ENCODE data around the gene ZP1. TPM values are rescaled to one million over a fixed set of nuclear protein-coding genes. Genes with fewer than 3 reads are reported as not detected.

Gene ZP1
- total RNA-seq, 1 experiment from 2014 or later, result not detected

DNA sequence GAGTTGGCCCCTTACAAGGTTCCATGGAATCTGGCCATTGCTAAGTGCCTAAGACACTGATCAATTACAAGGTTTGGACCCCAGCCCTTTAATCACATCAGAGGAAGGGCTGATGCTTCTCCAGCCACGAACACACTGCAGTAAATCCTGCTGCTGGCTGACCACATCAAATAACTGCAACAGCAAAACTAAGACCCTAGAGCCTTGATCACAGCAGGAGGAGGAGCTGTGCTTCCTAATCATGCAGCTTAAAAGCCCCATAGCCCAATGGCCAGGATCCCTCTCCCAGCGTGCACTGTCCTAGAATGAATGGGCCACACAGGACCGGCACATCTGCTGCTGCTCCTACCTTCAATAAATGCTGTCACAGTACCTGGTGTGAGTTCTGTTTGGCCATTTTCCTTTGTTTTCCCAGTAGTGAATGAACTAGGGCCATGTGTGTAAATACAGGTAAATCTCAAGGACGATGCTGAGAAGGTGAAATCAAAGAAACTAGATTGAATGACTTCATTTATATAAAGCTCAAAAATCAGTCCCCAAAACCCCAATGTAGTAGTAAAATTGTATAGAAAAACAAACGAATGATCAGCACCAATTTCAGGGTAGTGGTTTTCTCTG is 12.7 kb downstream of the ZP1 start:
- DNase-seq (ENCODE audit: low spot score), result no peak
- ChIA-PET CTCF (no interaction called here), POLR2A (ENCODE audit: low non-redundant PET) (no interaction called here)
- no peak overlapping the region for H3K4me3 ChIP-seq (ENCODE audit: low read depth, low read length, poor library complexity, severe bottlenecking)
- H3K27me3 ChIP-seq (replicated peaks; ENCODE audit: insufficient read depth, low read depth, low read length, poor library complexity), result no peaks in the 10 kb centered on the region
- TF ChIP-seq, protein P1, sequence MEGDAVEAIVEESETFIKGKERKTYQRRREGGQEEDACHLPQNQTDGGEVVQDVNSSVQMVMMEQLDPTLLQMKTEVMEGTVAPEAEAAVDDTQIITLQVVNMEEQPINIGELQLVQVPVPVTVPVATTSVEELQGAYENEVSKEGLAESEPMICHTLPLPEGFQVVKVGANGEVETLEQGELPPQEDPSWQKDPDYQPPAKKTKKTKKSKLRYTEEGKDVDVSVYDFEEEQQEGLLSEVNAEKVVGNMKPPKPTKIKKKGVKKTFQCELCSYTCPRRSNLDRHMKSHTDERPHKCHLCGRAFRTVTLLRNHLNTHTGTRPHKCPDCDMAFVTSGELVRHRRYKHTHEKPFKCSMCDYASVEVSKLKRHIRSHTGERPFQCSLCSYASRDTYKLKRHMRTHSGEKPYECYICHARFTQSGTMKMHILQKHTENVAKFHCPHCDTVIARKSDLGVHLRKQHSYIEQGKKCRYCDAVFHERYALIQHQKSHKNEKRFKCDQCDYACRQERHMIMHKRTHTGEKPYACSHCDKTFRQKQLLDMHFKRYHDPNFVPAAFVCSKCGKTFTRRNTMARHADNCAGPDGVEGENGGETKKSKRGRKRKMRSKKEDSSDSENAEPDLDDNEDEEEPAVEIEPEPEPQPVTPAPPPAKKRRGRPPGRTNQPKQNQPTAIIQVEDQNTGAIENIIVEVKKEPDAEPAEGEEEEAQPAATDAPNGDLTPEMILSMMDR (conservative IDR thresholded peaks at IDR 0.05; ENCODE audit: low read depth, low read length), result no peak
- no peak for TF ChIP-seq EZH2 (IDR thresholded peaks at IDR 0.05; ENCODE audit: borderline replicate concordance, low read depth, low read length, poor library complexity, severe bottlenecking)
- no TSS peak for BruUV-seq (replicated peaks)
- no peaks in the 10 kb centered on the region for H3K36me3 ChIP-seq (ENCODE audit: insufficient read depth, low read length, poor library complexity, severe bottlenecking)
- H3K27ac ChIP-seq (ENCODE audit: low read depth, low read length, poor library complexity, severe bottlenecking), result no peak overlapping the region
- H3K4me1 ChIP-seq (ENCODE audit: insufficient read depth, low read length, poor library complexity, severe bottlenecking), result no peaks in the 10 kb centered on the region
- no peaks in the 10 kb centered on the region for H3K9me3 ChIP-seq (ENCODE audit: low read depth, low read length, poor library complexity, severe bottlenecking)
- intact Hi-C loops (cut with micrococcal nuclease; ENCODE audit: unreplicated experiment), result no loop called here

DNA sequence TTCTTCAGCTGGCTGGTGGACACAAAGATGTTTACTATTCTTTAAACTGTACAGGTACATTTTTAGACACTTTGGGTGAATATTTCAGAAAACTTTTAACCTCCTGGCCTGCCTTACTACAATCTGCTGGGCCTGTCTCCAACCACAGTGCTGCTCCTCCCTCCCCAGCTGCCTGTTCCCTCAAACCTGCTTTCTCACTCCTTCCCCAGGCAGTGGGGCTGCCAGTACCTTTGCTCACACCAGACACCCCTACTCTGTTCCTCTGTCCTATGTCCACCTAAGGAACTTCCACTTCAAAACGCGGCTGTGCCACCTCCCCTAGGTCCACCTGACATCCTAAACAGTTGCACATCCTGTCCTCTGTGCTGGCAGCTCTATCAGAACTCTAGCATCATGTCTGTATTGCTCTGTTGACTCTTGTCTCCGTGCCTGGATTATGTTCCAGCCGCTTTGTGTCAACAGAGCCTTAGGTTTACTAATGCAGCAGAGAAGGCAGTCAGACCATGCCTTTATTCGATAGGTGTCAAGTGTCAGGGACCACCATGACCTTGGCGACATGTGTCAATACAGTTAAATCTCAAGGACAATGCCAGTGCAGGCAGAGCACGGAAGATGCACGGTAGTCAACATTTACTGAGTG is 13.4 kb downstream of the ZP1 start:
- DNase-seq (ENCODE audit: low spot score), result no peak
- BruUV-seq (replicated peaks), result no TSS peak
- CTCF ChIA-PET, result no interaction called here
- H3K4me1 ChIP-seq (ENCODE audit: insufficient read depth, low read length, poor library complexity, severe bottlenecking), result no peaks in the 10 kb centered on the region
- H3K4me3 ChIP-seq (ENCODE audit: low read depth, low read length, poor library complexity, severe bottlenecking), result no peak overlapping the region
- H3K36me3 ChIP-seq (ENCODE audit: insufficient read depth, low read length, poor library complexity, severe bottlenecking), result no peaks in the 10 kb centered on the region
- POLR2A ChIA-PET (ENCODE audit: low non-redundant PET), result no interaction called here
- no peaks in the 10 kb centered on the region for H3K9me3 ChIP-seq (ENCODE audit: low read depth, low read length, poor library complexity, severe bottlenecking)
- H3K27ac ChIP-seq (ENCODE audit: low read depth, low read length, poor library complexity, severe bottlenecking), result no peak overlapping the region
- intact Hi-C loops (cut with micrococcal nuclease; ENCODE audit: unreplicated experiment), result no loop called here
- TF ChIP-seq EZH2 (IDR thresholded peaks at IDR 0.05; ENCODE audit: borderline replicate concordance, low read depth, low read length, poor library complexity, severe bottlenecking), result no peak
- TF ChIP-seq, protein P1 (conservative IDR thresholded peaks at IDR 0.05; ENCODE audit: low read depth, low read length), result no peak
- H3K27me3 ChIP-seq (replicated peaks; ENCODE audit: insufficient read depth, low read depth, low read length, poor library complexity), result no peaks in the 10 kb centered on the region

DNA sequence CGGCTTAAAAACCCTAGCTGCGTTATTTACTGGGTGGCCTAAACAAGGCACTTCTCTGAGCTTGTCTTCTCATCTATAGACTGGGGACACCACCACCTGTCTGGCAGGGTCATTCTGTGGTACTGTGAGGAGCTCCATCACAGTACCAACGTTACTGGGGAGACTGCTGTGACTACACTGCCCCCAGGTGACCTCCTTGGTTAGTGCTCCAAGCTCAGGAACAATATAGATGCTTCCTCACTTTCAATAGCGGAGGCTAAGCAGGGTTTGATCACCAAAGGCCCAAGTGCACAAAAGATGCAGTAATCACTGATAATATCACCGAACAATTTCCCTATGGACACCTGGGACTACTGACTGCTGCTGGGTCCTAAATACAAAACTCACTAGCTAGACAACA is 20.2 kb downstream of the ZP1 start:
- peak; percentile 40 for DNase-seq (ENCODE audit: low spot score)
- POLR2A ChIA-PET (ENCODE audit: low non-redundant PET), result no interaction called here
- no TSS peak for BruUV-seq (replicated peaks)

More for the DNA sequence above, 20.2 kb downstream of the ZP1 start:
- no peaks in the 10 kb centered on the region for H3K27me3 ChIP-seq (replicated peaks; ENCODE audit: insufficient read depth, low read depth, low read length, poor library complexity)
- no peak overlapping the region for H3K4me3 ChIP-seq (ENCODE audit: low read depth, low read length, poor library complexity, severe bottlenecking)
- no peaks in the 10 kb centered on the region for H3K9me3 ChIP-seq (ENCODE audit: low read depth, low read length, poor library complexity, severe bottlenecking)
- CTCF ChIA-PET, result interaction anchor here (0.5 to 1.7 kb wide), 4 partner anchors 12 to 411 kb away, joined by 4 to 34 read pairs (median 8); no protein-coding TSS in a partner anchor
- TF ChIP-seq, protein P1 (conservative IDR thresholded peaks at IDR 0.05; ENCODE audit: low read depth, low read length), result peak; percentile 50
- TF ChIP-seq EZH2 (IDR thresholded peaks at IDR 0.05; ENCODE audit: borderline replicate concordance, low read depth, low read length, poor library complexity, severe bottlenecking), result no peak
- intact Hi-C loops (cut with micrococcal nuclease; ENCODE audit: unreplicated experiment), result loop anchor here (2.0 kb wide), 1 partner anchor 113 kb away; no protein-coding TSS in a partner anchor
- H3K4me1 ChIP-seq (ENCODE audit: insufficient read depth, low read length, poor library complexity, severe bottlenecking), result no peaks in the 10 kb centered on the region
- peaks cover 17% of the 10 kb centered on the region for H3K36me3 ChIP-seq (ENCODE audit: insufficient read depth, low read length, poor library complexity, severe bottlenecking)
- H3K27ac ChIP-seq (ENCODE audit: low read depth, low read length, poor library complexity, severe bottlenecking), result no peak overlapping the region

Measured in A673 (cell line).